ENCODE results near the gene MAP4K4.

The MAP4K4 gene

GRCh38 chr2:101697124-101698013, at the start of gene MAP4K4:
Gene MAP4K4, plus strand, starts transcription at chr2:101697707. Its CDS starts 374 bp downstream, at chr2:101698081.
- peak; percentile 91 for DNase-seq

DNA sequence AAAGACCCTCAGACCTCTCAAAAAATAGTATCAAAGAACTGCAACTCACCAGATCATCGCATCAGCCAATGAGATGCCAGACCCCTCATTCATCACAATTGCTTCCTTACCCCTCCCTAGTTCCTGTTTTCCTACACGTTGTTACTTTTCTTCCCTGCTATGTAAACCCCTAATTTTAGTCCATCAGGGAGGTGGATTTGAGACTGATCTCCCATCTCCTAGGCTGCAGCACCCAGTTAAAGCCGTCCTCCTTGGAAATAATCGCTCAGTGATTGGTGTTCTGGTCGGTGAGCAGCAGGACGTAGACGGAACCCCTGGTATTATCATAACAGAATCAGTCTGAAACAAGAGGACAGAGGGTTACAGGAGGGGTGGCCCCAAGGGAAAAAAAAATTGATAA, 44.0 kb upstream of the MAP4K4 start:
- no peak for DNase-seq

DNA sequence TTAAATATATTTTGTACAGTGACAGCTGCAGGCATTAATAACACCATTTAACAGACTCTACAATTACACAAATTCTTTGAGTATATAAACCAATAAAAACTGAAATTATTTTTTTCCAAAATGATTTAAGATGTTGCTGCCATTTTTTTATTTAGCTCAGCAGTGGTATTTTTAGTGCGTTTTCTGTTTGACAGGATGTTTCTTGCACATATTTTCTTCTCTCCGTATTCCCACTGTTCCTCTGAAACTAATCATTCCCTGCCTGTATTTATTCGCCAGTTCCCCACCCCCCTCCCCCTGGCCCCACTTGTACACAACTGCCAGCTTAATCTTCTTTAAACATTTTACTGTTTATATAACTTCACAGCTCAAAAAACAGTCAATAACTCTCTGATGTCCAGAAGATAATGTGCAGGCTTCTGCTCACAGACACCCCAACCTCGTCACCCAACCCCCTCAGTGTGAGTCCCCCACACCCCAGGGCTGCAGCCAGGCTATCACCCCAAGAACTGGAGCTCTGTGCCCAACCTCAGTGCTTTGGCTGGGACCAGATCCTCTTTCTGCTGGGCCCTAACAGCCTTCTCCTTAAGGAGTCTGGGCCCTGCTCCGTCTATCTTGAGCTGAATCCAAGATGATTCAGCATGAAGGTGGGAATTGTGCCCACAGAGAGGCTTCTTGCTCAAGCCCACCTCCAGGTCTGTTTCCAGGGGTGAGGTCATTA, 41.6 kb upstream of the MAP4K4 start:
- DNase-seq = no peak

DNA sequence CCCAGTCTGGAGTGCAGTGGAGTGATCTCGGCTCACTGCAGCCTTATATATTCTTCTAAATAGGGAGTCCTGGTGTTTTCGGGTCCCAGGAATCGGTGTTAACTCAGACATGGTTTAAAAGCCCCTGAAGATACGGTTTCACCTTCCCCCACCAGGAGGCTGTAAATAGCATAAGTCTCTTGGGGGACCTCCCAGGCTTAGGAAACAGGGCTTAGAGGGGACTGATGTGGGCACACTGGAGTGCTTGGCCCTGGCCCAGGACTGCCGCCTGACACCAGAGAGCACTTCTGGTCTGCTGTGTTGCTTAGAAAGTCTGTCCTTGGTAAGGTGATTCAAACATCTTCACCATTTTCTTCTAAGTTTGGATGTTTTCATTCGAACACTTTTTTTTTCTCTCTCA, 39.7 kb upstream of the MAP4K4 start:
- DNase-seq = no peak

DNA sequence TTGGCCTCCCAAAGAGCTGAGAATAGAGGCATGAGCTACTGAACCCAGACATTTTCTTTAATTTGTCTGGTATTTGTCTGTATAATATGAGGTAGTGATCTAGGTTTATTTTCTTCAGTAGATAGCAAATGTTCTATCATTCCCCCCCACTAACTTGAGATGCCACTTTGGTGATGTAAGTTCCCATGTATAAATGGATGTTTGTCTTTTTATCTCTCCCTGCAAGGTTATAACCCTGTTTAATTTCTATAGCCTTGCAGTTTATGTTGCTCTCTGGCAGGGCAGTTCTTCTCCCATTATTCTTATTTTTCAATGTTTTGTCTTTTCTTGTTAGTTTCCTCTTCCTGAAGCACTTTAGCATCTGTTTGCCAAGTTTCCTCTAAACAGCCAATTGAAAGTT, 39.1 kb upstream of the MAP4K4 start:
- DNase-seq = no peak

GRCh38 chr2:101665312-101665711, 32.2 kb upstream of the MAP4K4 start:
- DNase-seq = no peak

DNA sequence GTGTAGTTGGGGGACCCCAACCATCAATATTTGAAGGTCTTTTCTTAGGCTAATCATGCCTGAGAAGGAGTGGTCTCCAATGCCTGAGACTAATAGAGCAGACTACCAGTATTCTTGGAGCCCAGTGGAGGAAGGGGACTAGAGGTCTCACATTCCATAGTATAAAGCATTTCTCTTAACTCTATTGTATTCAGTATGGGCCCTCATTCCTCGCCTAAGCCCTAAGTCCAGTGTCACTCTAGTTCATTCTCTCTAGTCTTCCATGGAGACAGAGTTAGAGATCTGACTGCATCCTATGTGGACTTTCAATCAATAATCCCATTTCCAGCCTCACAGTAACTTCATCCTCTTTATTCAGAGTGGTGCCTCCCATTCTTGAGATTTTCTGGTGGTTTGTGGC, 29.7 kb upstream of the MAP4K4 start:
- no peak for DNase-seq

GRCh38 chr2:101672047-101672446, 25.5 kb upstream of the MAP4K4 start:
- DNase-seq = no peak

GRCh38 chr2:101673920-101674319, 23.6 kb upstream of the MAP4K4 start:
- no peak for DNase-seq

DNA sequence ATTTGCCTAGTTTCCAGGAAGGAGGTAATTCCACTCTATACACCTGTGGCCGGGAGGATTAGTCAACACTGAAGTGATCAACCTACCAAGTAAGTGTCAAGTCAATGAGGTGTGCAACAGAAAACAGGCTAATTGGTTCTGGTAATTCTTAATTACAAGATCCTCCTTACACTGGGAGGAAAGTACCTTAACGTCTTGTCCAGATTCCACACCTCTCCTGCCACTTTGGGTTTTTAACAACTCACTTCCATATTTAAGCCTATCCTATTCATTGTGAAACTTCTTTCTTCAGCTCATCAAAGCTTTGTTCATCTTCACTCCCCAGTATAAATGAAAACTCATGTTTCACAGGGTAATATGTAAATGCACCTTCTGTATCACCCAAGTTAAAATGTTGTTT, 22.0 kb upstream of the MAP4K4 start:
- no peak for DNase-seq

GRCh38 chr2:101676674-101677073, 20.8 kb upstream of the MAP4K4 start:
- no peak for DNase-seq

- no peak for DNase-seq
These were observed 19.8 kb upstream of the MAP4K4 start for GRCh38 chr2:101677658-101678057.

- no peak for DNase-seq
These were observed 19.1 kb upstream of the MAP4K4 start for GRCh38 chr2:101678379-101678778.

- no peak for DNase-seq
These were observed 18.3 kb upstream of the MAP4K4 start for GRCh38 chr2:101679037-101679726.

- DNase-seq = no peak
These were observed 17.6 kb upstream of the MAP4K4 start for GRCh38 chr2:101679801-101680487.

DNA sequence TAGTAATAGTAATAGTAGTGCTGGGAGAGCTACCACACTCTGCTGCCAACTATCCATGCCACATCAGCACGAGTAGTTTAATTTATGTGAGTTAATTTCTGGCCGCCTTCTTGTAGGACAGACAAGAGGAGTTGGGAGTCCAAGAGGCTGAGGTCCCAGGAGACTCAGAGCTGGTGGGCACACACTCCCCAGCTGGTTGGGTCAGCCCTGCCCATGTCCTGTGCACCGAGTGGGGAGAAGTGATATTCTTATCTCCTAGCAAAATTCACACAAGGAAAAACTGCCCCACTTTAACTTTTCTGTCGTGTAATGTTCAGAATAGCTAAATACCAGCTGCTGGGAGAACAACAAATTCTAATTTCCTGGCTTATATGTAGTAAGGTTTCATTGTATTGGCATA, 15.2 kb upstream of the MAP4K4 start:
- no peak for DNase-seq

- no peak for DNase-seq
These were observed 13.2 kb upstream of the MAP4K4 start for GRCh38 chr2:101684313-101684712.

DNA sequence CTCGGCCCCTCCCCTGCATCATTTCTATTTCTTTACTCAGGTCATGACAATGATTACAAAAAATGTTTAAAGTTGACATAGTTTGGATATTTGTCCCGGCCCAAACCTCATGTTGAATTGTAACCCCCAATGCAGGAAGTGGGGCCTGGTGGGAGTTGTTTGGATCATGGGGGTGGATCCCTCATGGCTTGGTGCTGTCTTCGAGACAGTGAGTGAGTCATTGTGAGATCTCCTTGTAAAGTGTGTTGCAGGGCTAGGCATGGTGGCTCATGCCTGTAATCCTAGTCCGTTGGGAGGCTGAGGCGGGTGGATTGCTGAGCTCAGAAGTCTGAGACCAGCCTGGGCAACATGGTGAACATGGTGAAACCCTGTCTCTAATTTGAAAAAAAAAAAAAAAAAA, 9.2 kb upstream of the MAP4K4 start:
- no peak for DNase-seq

- no peak for DNase-seq
These were observed 8.2 kb upstream of the MAP4K4 start for GRCh38 chr2:101689114-101689825.

- DNase-seq = no peak
These were observed 6.9 kb upstream of the MAP4K4 start for GRCh38 chr2:101690547-101691152.

GRCh38 chr2:101692041-101692440, 5.5 kb upstream of the MAP4K4 start:
- no peak for DNase-seq

DNA sequence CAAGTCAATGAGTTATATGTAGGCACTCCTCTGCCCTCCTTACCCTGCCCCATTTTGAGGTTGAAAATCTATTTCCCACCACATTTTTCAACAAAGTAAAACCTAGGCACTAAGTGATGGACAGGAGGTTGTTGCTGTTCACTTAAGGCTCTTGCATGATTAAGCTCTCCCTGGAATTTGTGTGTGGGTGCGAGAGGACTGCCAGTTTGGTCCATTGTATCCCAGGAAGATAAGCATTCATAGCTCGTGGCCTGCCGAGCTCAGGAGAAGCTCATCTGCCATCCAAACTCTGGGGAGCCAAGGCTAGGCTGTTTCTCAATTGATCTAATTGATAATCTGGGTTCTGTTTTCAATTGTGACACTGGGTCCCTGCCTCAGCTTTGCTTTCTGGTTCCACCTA, 4.7 kb upstream of the MAP4K4 start:
- no peak for DNase-seq

Measured in CD4-positive, alpha-beta T cell treated with Interleukin-17A for 4 hours (primary cell).